Cardiac fibroblast (primary cell): ENCODE measurements around the gene FMN1.
A peak's percentile ranks its signal among the peaks of the same experiment; 100 is the strongest.

Experiments
- DNase-seq, 2 donors: peaks; one replicate each; pipeline versions ENCODE4 v3.0.0 to v3.0.0-alpha.2; 2010; ENCODE audit warnings: low read depth in 2 of 2
- H3K4me3 ChIP-seq, 2 donors: replicated peaks in 1 of 2; 1 replicate in 1 of 2; 2 replicates in 1 of 2; pipeline ENCODE4 v1.5.1; 2011; ENCODE audit warnings: low read depth in 2 of 2, low read length in 2 of 2, mild to moderate bottlenecking in 2 of 2, moderate library complexity in 1 of 2
- TF ChIP-seq, protein P1 (sequence below): IDR thresholded peaks from one replicate; pipeline ENCODE4 v1.5.1; 2011; ENCODE audit warnings: low read depth, mild to moderate bottlenecking, low read length, inconsistent platforms

FMN1 gene

DNA sequence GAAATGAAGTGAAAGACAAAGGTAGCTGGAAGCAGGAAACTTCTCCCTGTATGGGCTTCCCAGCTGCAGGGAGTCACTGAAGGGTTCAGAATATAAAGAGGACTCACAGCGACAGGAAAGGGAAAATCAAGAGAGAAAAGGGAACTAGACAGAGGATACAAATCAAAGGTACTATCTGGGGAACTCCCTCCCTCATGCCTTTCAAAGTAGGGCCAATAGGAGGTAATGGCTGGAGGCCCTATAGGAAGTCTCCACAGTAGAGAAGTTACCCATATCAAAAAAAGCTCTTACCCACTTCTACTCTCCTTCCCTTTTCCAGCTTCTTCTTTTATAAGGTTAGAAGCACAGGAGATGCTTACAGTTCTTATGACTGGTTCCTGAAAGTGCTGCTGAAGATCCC is 43.5 kb downstream of the FMN1 start:
- TF ChIP-seq, protein P1, sequence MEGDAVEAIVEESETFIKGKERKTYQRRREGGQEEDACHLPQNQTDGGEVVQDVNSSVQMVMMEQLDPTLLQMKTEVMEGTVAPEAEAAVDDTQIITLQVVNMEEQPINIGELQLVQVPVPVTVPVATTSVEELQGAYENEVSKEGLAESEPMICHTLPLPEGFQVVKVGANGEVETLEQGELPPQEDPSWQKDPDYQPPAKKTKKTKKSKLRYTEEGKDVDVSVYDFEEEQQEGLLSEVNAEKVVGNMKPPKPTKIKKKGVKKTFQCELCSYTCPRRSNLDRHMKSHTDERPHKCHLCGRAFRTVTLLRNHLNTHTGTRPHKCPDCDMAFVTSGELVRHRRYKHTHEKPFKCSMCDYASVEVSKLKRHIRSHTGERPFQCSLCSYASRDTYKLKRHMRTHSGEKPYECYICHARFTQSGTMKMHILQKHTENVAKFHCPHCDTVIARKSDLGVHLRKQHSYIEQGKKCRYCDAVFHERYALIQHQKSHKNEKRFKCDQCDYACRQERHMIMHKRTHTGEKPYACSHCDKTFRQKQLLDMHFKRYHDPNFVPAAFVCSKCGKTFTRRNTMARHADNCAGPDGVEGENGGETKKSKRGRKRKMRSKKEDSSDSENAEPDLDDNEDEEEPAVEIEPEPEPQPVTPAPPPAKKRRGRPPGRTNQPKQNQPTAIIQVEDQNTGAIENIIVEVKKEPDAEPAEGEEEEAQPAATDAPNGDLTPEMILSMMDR: no peak
- no peak for DNase-seq
- H3K4me3 ChIP-seq: no peak overlapping the region

DNA sequence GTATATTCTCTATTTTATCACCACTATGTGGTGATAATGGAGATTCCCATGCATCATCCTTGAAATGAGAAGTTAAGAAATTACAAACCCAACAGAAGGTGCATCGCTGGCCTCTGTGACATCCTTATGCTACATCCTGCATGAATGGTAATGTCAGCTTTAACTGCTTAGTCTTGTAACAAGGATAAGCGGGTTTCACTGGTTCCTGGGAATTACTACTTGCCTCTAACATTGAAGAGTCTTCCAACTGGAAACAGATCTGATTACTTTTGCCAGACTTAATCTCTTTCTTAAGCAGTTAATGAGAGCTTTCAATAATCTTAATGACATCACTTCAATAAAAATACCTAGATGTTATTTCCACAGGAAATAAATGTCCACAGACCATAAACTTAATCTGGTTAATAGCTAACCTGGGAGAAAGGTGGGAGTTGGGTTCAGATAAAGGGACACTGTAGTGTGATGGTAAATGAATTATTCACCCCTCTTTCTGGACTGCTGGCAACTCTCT is 44.0 kb downstream of the FMN1 start:
- no peak overlapping the region for H3K4me3 ChIP-seq
- DNase-seq: no peak
- TF ChIP-seq, protein P1: no peak

DNA sequence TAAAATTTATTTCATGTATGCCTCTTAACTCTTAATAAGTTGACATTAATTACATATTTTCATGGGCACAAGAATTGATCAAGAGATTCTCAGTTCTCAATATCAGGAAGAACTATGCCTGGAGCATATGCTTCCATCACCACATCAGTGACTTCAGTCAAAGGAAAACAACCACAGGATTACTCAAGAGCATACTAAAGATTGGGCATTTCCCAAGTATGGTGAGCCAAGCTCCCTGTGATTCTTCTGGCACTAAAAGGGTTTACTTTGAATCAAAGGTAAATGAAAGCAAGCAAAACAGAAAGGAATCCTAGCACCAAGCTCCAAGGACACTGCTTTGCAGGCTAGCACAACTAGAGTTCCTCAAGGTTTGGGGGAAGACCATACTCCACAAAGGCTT is 44.6 kb downstream of the FMN1 start:
- peak; percentile 11 to 45 for DNase-seq
- no peak overlapping the region for H3K4me3 ChIP-seq
- TF ChIP-seq, protein P1: no peak

DNA sequence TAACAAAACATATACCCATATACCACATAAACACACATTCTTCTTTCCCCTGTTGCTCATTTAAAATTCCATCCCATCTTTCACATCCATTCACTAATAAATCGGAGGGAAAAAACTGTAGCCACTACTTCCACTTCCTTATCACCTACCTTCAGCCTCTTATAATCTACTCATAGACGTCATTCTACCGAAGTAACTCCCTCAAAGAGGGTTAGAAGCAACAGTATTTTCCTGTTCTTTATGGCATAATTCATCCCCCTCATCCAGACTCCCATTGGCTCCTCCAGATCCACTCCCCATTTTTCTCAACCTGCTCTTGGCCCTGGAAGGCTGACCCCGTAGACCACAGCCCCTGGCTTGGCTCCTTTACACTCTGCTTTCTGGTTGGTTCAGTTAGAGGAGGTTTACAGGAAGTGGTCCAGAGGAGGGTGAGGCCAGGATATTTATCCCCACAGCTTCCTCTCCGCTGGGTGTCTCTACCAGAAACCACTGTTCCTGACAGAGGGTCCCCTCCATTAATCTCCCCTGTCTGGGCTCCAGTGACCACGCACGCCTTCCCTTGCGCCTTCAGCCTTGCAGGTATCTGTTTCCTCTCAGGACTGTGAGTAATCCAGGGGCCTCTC is 46.3 kb downstream of the FMN1 start:
- no peak for DNase-seq
- TF ChIP-seq, protein P1: no peak
- no peak overlapping the region for H3K4me3 ChIP-seq

DNA sequence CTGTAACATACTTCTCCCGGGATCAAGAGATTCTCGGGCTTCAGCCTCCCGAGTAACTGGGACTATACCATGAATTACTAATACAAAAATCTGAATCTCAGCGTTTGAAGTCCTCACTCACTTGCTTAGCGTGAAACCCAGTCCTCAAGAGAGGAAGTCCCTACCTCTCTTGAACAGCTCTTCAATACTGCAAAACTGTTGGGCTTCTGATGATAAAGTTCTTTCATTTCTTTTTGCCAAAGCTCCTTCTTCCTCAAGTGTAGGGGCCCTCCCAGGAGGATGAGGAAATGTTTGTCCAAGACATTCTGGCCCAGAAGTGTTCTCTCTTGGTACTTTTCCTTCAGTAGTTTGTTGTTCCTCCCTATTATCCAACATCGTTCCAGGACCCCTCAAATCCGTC is 48.5 kb downstream of the FMN1 start:
- no peak overlapping the region for H3K4me3 ChIP-seq
- DNase-seq: no peak
- TF ChIP-seq, protein P1: no peak

DNA sequence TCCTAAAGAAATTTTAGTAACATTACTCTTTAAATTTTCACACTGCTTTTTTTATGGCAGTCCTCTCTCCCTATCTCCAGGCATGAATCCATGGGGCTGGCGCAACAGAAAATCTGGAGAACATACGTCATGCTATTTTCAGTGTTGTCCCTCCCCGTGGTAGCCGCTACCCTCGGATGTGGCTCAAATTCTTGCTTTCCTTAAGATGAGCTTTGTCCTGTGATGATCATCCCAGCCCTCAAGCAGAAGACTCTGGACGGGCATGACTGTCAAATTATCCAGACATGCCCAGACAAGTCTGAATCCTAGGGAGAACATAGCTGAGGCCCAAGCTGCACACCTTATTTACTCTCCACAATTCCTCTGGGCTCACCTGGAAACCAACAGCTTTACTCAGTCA is 49.1 kb downstream of the FMN1 start:
- no peak for DNase-seq
- TF ChIP-seq, protein P1: no peak
- no peak overlapping the region for H3K4me3 ChIP-seq

DNA sequence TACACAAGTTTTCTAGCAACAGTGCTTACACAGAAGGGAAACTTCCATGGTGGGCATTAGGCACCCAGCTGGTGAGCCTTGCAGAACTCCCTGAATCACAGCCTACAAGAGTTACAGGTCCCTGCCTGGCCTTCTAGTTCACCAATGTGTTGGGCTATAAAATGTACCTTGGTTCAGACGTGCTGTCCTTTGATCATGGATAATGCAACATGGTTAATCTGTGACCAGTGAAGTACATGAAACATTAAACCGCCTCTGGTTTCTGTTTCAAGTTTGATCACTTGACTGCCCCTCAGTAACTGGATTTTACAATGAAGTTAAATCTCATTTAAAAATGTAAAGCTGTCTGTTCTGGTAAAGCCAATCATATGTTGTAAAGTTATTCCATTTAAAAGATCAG is 51.8 kb downstream of the FMN1 start:
- TF ChIP-seq, protein P1: no peak

More for the DNA sequence above, 51.8 kb downstream of the FMN1 start:
- no peak overlapping the region for H3K4me3 ChIP-seq
- DNase-seq: no peak
